Measurements from ENCODE around the gene CR1. TPM values are rescaled to one million over a fixed set of nuclear protein-coding genes. Genes with fewer than 3 reads are reported as not detected.

The CR1 gene
- total and polyA plus RNA-seq, 9 of the 15 experiments (the other 6 are each of a cell fraction or from before 2014, with no cell fraction given): 0.07 to 0.47 (median 0.18) TPM

GRCh38 chr1:207670997-207671396, 175.0 kb downstream of the CR1 start (continued):
- TF ChIP-seq MGA (IDR thresholded peaks at IDR 0.05): peak; percentile 47; the same call in 1 of the 2 replicates
- peak in 1 of 2 experiments; percentile 32; a peak in 1 of 4 replicates for TF ChIP-seq ZNF318 (IDR thresholded peaks at IDR 0.05; ENCODE audit: borderline replicate concordance in 1 of 2, low read depth in 1 of 2)
- TF ChIP-seq EP300 (IDR thresholded peaks at IDR 0.05; ENCODE audit: low read length): peak; percentile 47
- TF ChIP-seq OTX1 (CRISPR knock-in tag; IDR thresholded peaks at IDR 0.05): no peak
- no peak for TF ChIP-seq ZBTB26 (CRISPR knock-in tag; IDR thresholded peaks at IDR 0.05)
- TF ChIP-seq KAT7 (CRISPR knock-in tag; IDR thresholded peaks at IDR 0.05; ENCODE audit: borderline replicate concordance): no peak
- no peak for TF ChIP-seq ZC3H8 (IDR thresholded peaks at IDR 0.05)
